Gastrocnemius medialis (tissue), 4 donors: Measurements from ENCODE around the gene HPGD. TPM values are rescaled to one million over a fixed set of nuclear protein-coding genes. Genes with fewer than 3 reads are reported as not detected.

Experiments used
- ATAC-seq, 2 donors: fragments of 150-250 bp; one replicate each; pipeline ENCODE4 v1.9.1; 2016
- DNase-seq, 2 donors: peaks; one replicate each; pipeline ENCODE4 v3.0.0-alpha.2; 2019
- H3K27ac ChIP-seq, 4 donors: fragments of 200-600 bp; sonication (generic); 1 replicate in 1 of 4; 2 replicates in 3 of 4; pipeline ENCODE4 v1.5.1; 2016 to 2018; ENCODE audit warnings: mild to moderate bottlenecking in 2 of 4, moderate library complexity in 1 of 4
- H3K27me3 ChIP-seq, 3 donors: fragments of 200-600 bp; sonication (generic) in 2 of 3; 1 replicate in 1 of 3; 2 replicates in 2 of 3; pipeline versions ENCODE4 v1.5.1 to v1.6.0; 2016 to 2019; ENCODE audit warnings: mild to moderate bottlenecking in 1 of 3, moderate library complexity in 1 of 3
- H3K36me3 ChIP-seq, 2 donors: fragments of 200-600 bp; sonication (generic) in 1 of 2; one replicate each; pipeline ENCODE4 v1.5.1; 2017 to 2018
- H3K4me1 ChIP-seq, 2 donors: fragments of 200-600 bp; sonication (generic) in 1 of 2; one replicate each; pipeline ENCODE4 v1.5.1; 2016 to 2017; ENCODE audit warnings: mild to moderate bottlenecking in 2 of 2
- H3K4me3 ChIP-seq, 4 donors: fragments of 200-600 bp; sonication (generic) in 3 of 4; 1 replicate in 1 of 4; 2 replicates in 3 of 4; pipeline ENCODE4 v1.5.1; 2016 to 2019; ENCODE audit warnings: mild to moderate bottlenecking in 2 of 4
- H3K9me3 ChIP-seq, 3 donors: fragments of 200-600 bp; sonication (generic) in 2 of 3; 1 replicate in 1 of 3; 2 replicates in 2 of 3; pipeline ENCODE4 v1.5.1; 2016 to 2019
- POLR2A ChIP-seq, 2 donors: fragments of 450-650 bp; IDR thresholded peaks; one replicate each; pipeline ENCODE4 v1.6.1; 2017; ENCODE audit warnings: antibody characterized with exemption in 2 of 2, mild to moderate bottlenecking in 2 of 2, moderate library complexity in 2 of 2
- in situ Hi-C, 4 donors: fragments of 200-750 bp; cut with MboI; loops; one replicate each; pipeline versions ENCODE4 v1.15.0 to v1.8.0; 2017; ENCODE audit warnings: low sequenced_read_pairs in 4 of 4
- intact Hi-C: fragments of 100-400 bp; cut with DNase I; formaldehyde crosslinking; loops from one replicate; pipeline ENCODE4 v1.15.1; 2023; ENCODE audit warnings: low total_unique reads
- total RNA-seq, 4 donors: library from RNA; depleted of rRNA; stranded (reverse); fragments of >200 nt; gene quantifications; one replicate each; pipeline versions ENCODE4 v1.1.0 to v1.2.3, GENCODE V29; 2016
- TF ChIP-seq, protein P1 (sequence below), 5 experiments: fragments of 450-650 bp in 3 of 5; fragments of 200-600 bp in 2 of 5; sonication (generic) in 2 of 5; IDR thresholded peaks in 4 of 5; conservative IDR thresholded peaks in 1 of 5; 1 replicate in 4 of 5; 2 replicates in 1 of 5; pipeline ENCODE4 v1.5.1; 2016 to 2019; ENCODE audit warnings: antibody characterized with exemption in 5 of 5, mild to moderate bottlenecking in 3 of 5, moderate library complexity in 3 of 5

Gene HPGD
- total RNA-seq, 4 donors from 2014 or later, result 1.2 to 12.9 (median 3.8) TPM

DNA sequence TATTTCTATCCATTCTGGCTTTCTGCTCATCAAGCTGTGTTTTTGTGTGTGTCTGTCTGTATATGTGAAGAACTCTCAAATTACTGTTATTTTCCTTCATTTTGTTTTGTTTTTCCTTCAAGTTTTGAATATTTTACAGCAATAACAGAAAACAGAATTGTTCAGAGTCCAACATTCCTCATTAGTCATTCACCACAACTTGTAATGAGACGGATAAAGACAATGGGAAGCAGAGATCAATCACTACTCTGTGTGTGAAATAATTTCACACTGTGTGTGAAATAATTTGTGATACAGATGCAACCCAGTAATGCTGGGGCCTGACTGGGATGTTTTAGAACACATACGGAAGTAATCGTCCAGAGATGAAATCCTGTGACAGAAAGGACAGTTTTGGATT is 55.2 kb downstream of the HPGD start:
- Histone ChIP-seq H3K9me3 (no peaks in the 10 kb centered on the region), H3K4me3 (no peak overlapping the region), H3K27me3 (no peaks in the 10 kb centered on the region), H3K27ac (no peak overlapping the region), H3K4me1 (no peaks in the 10 kb centered on the region), H3K36me3 (no peaks in the 10 kb centered on the region)
- TF ChIP-seq, protein P1, sequence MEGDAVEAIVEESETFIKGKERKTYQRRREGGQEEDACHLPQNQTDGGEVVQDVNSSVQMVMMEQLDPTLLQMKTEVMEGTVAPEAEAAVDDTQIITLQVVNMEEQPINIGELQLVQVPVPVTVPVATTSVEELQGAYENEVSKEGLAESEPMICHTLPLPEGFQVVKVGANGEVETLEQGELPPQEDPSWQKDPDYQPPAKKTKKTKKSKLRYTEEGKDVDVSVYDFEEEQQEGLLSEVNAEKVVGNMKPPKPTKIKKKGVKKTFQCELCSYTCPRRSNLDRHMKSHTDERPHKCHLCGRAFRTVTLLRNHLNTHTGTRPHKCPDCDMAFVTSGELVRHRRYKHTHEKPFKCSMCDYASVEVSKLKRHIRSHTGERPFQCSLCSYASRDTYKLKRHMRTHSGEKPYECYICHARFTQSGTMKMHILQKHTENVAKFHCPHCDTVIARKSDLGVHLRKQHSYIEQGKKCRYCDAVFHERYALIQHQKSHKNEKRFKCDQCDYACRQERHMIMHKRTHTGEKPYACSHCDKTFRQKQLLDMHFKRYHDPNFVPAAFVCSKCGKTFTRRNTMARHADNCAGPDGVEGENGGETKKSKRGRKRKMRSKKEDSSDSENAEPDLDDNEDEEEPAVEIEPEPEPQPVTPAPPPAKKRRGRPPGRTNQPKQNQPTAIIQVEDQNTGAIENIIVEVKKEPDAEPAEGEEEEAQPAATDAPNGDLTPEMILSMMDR (IDR thresholded peaks at IDR 0.05 in 4 of 5, conservative IDR thresholded peaks at IDR 0.05 in 1 of 5), result no peak
- TF ChIP-seq POLR2A (IDR thresholded peaks at IDR 0.05), result no peak
- intact Hi-C loops, result no loop called here
- in situ Hi-C loops, result no loop called here
- ATAC-seq (no peak), DNase-seq (no peak)

DNA sequence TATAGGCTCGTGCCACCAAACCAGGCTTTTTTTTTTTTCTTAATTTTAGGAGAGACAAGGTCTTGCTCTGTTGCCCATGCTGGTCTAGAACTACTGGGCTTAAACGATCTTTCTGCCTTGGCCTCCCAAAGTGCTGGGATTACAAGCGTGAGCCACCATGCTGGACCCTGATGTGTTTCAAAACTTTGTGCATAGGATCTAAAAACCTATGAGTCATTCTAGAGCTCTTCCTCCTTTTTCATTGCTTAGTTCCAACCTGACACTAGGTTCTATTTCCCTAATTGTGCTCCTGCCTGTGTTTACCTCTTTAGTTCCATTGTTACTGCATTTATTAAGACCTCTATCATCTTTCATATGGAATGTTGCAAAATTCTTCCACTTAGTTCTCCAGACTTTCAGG is 57.3 kb downstream of the HPGD start:
- ATAC-seq, result no peak
- H3K9me3 ChIP-seq, result no peaks in the 10 kb centered on the region
- no peaks in the 10 kb centered on the region for H3K27me3 ChIP-seq
- no peak for DNase-seq
- H3K4me3 ChIP-seq, result no peak overlapping the region
- no peaks in the 10 kb centered on the region for H3K4me1 ChIP-seq
- TF ChIP-seq POLR2A (IDR thresholded peaks at IDR 0.05), result no peak
- TF ChIP-seq, protein P1 (IDR thresholded peaks at IDR 0.05 in 4 of 5, conservative IDR thresholded peaks at IDR 0.05 in 1 of 5), result no peak
- H3K27ac ChIP-seq, result no peak overlapping the region
- no peaks in the 10 kb centered on the region for H3K36me3 ChIP-seq
- in situ Hi-C loops (no loop called here), intact Hi-C loops (no loop called here)

DNA sequence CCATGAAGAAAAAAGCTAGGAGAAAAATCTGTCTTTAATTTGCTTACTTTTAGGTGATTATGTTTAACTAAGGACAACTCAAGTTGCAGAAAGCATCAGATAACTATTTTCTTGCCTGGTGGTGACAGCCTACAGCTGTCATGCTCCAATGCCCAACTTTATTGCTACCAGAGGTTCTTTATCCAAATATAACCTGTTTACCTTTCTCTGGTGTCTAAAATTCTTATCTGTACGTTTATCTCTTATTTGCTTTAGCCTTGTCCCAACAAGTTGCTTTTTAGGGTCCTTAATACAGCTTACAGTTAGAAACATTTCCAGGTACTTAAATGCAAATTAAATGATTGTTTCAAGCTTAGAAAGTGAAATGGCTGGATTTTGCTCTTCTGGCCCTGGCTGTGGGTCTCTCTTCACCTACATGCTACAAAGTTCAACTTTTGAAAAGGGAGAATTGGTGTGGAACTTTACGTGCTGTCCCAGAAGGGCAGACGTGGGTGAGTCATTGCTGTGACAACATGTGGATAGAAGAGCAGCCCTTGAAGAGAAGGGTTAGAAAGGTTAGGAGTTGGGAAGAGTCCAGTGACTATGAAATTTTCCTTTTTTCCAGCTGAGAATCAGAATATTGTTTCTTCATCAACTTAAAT is 60.7 kb downstream of the HPGD start:
- Histone ChIP-seq H3K4me1 (no peaks in the 10 kb centered on the region), H3K27me3 (no peaks in the 10 kb centered on the region), H3K4me3 (no peak overlapping the region), H3K9me3 (no peaks in the 10 kb centered on the region), H3K27ac (no peak overlapping the region), H3K36me3 (no peaks in the 10 kb centered on the region)
- in situ Hi-C loops (no loop called here), intact Hi-C loops (no loop called here)
- TF ChIP-seq, protein P1 (IDR thresholded peaks at IDR 0.05 in 4 of 5, conservative IDR thresholded peaks at IDR 0.05 in 1 of 5), result no peak
- TF ChIP-seq POLR2A (IDR thresholded peaks at IDR 0.05), result no peak
- no peak for DNase-seq
- ATAC-seq, result no peak

DNA sequence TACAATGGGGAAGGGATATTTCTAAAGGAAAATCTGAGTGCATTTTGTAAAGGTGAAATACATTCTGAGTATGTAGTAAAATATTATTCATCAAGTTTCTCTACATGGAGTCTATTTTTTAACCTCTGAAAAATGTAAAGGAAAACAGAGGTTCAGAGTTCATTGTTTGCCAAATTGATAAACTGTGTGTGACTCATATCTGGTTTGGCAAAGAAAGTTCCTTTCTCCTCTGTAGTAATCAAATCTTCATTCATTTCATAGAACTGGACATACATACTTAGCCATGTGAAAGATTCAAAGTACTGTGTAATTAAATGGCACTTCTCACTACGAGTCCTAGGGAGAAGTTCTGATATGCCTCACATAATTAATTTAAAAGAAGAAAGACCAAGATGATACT is 61.6 kb downstream of the HPGD start:
- Histone ChIP-seq H3K4me1 (no peaks in the 10 kb centered on the region), H3K27ac (no peak overlapping the region), H3K9me3 (no peaks in the 10 kb centered on the region), H3K27me3 (no peaks in the 10 kb centered on the region), H3K36me3 (no peaks in the 10 kb centered on the region), H3K4me3 (no peak overlapping the region)
- in situ Hi-C loops, result no loop called here
- no peak for DNase-seq
- no peak for ATAC-seq
- intact Hi-C loops, result no loop called here
- no peak for TF ChIP-seq POLR2A (IDR thresholded peaks at IDR 0.05)

DNA sequence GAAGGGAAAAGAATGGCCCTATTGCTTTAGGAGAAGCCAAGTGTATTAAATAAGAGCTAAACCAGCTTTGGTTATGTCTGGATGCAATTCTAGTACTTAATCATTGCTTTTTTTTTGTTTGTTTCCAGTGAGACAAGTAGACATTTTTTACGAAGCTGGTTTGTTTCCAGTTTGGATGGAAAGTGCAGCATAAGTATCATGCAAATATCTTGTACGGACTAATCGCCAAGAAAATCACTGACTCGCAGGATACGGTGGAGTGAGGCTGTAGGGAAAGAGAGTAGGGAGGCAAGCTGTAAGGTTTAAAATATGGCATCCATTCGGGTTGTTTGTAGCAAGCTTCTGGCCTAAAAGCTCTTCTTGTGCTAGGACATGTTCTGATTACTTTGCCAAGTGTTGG is 64.8 kb downstream of the HPGD start:
- Histone ChIP-seq H3K9me3 (no peaks in the 10 kb centered on the region), H3K4me1 (no peaks in the 10 kb centered on the region), H3K27me3 (no peaks in the 10 kb centered on the region), H3K36me3 (no peaks in the 10 kb centered on the region), H3K4me3 (no peak overlapping the region), H3K27ac (no peak overlapping the region)
- intact Hi-C loops (no loop called here), in situ Hi-C loops (no loop called here)
- TF ChIP-seq, protein P1 (IDR thresholded peaks at IDR 0.05 in 4 of 5, conservative IDR thresholded peaks at IDR 0.05 in 1 of 5), result no peak
- no peak for TF ChIP-seq POLR2A (IDR thresholded peaks at IDR 0.05)
- ATAC-seq (no peak), DNase-seq (no peak)
